GM19023 (cell line): ENCODE data around the gene IQGAP3.
"Not testable (repeated sequence)": the region's sequence is repeated elsewhere in the genome, so short reads cannot be mapped to it uniquely, and the experiment has no call there.

Experiments used
- ATAC-seq: cut with Tn5 transposase; IDR thresholded peaks from one replicate; pipeline ENCODE4 v1.9.1; 2021; ENCODE audit warnings: mild to moderate bottlenecking, moderate library complexity; ENCODE audit not compliant: unreplicated experiment

The IQGAP3 gene

GRCh38 chr1:156593661-156593989, 21.3 kb upstream of the IQGAP3 start:
- no peak for ATAC-seq

GRCh38 chr1:156592910-156593660, 20.7 kb upstream of the IQGAP3 start:
- no peak for ATAC-seq

GRCh38 chr1:156592158-156592909, 20.0 kb upstream of the IQGAP3 start:
- no peak for ATAC-seq

- ATAC-seq: peak; percentile 96
Measured at GRCh38 chr1:156591432-156592157, 19.2 kb upstream of the IQGAP3 start, which contains the start of gene NAXE. Gene NAXE, plus strand, starts transcription at chr1:156591776. Its CDS starts 29 bp downstream, at chr1:156591805.

GRCh38 chr1:156591181-156591431, 18.7 kb upstream of the IQGAP3 start:
- no peak for ATAC-seq

GRCh38 chr1:156590326-156591180, 18.2 kb upstream of the IQGAP3 start:
- no peak for ATAC-seq

GRCh38 chr1:156589546-156589945, 17.2 kb upstream of the IQGAP3 start:
- no peak for ATAC-seq

GRCh38 chr1:156587927-156588326, 15.6 kb upstream of the IQGAP3 start:
- ATAC-seq: not testable (repeated sequence)

GRCh38 chr1:156586892-156587477, 14.6 kb upstream of the IQGAP3 start:
- ATAC-seq: no peak

- ATAC-seq: no peak
Measured at GRCh38 chr1:156586323-156586722, 14.0 kb upstream of the IQGAP3 start.

- ATAC-seq: no peak
Measured at GRCh38 chr1:156584813-156585212, 12.4 kb upstream of the IQGAP3 start.

GRCh38 chr1:156583821-156584622, 11.7 kb upstream of the IQGAP3 start:
- no peak for ATAC-seq

GRCh38 chr1:156582388-156583017, 10.1 kb upstream of the IQGAP3 start:
- no peak for ATAC-seq

- no peak for ATAC-seq
Measured at GRCh38 chr1:156581661-156582387, 9.5 kb upstream of the IQGAP3 start.

GRCh38 chr1:156579472-156579871, 7.1 kb upstream of the IQGAP3 start, which contains the start of gene TTC24:
Gene TTC24, plus strand, starts transcription at chr1:156579723. Its CDS starts 1,642 bp downstream, at chr1:156581365.
- ATAC-seq: no peak

- ATAC-seq: no peak
Measured at GRCh38 chr1:156578055-156578454, 5.7 kb upstream of the IQGAP3 start.

GRCh38 chr1:156577550-156577949, 5.2 kb upstream of the IQGAP3 start:
- no peak for ATAC-seq

- ATAC-seq: no peak
Measured at GRCh38 chr1:156574039-156574633, 1.8 kb upstream of the IQGAP3 start.
